Neutrophil (primary cell): ENCODE results near the gene CENPB.

Experiments
- H3K27ac ChIP-seq: fragments of 200-600 bp; sonication (generic); 2 replicates; pipeline ENCODE4 v1.5.1; 2016; ENCODE audit warnings: mild to moderate bottlenecking, moderate library complexity
- H3K27me3 ChIP-seq: fragments of 200-600 bp; sonication (generic); 2 replicates; pipeline ENCODE4 v1.6.0; 2016; ENCODE audit warnings: mild to moderate bottlenecking
- H3K36me3 ChIP-seq: fragments of 200-600 bp; sonication (generic); 2 replicates; pipeline ENCODE4 v1.5.1; 2017
- H3K4me1 ChIP-seq, 2 experiments: fragments of 200-600 bp in 1 of 2; sonication (generic) in 1 of 2; 1 replicate in 1 of 2; 2 replicates in 1 of 2; pipeline versions ENCODE4 v1.5.1 to v1.6.1; 2013 to 2016; ENCODE audit warnings: low read depth in 1 of 2, low read length in 1 of 2, mild to moderate bottlenecking in 1 of 2, moderate library complexity in 1 of 2; ENCODE audit not compliant: control insufficient read depth in 1 of 2, insufficient read depth in 1 of 2
- H3K4me3 ChIP-seq, 2 experiments: fragments of 200-600 bp in 1 of 2; sonication (generic) in 1 of 2; 1 replicate in 1 of 2; 2 replicates in 1 of 2; pipeline ENCODE4 v1.5.1; 2013 to 2016; ENCODE audit warnings: low read depth in 1 of 2, low read length in 1 of 2, mild to moderate bottlenecking in 1 of 2, moderate library complexity in 1 of 2
- H3K9me3 ChIP-seq: fragments of 200-600 bp; sonication (generic); 2 replicates; pipeline ENCODE4 v1.5.1; 2016
- CTCF ChIP-seq: fragments of 200-600 bp; sonication (generic); IDR thresholded peaks from 2 replicates; pipeline ENCODE4 v1.5.1; 2016; ENCODE audit warnings: antibody characterized with exemption

The CENPB gene

GRCh38 chr20:3784216-3784853, 2.2 kb downstream of the CENPB start:
- Histone ChIP-seq H3K27ac (peak overlapping the region; percentile 20), H3K4me3 (no peak overlapping the region)

GRCh38 chr20:3783511-3784195, 2.9 kb downstream of the CENPB start:
- Histone ChIP-seq H3K36me3 (no peaks in the 10 kb centered on the region), H3K4me3 (no peak overlapping the region), H3K27ac (no peak overlapping the region), H3K27me3 (peaks cover 20% of the 10 kb centered on the region), H3K4me1 (peaks cover 40 to 43% of the 10 kb centered on the region in 2 experiments), H3K9me3 (no peaks in the 10 kb centered on the region)
- no peak for TF ChIP-seq CTCF

More at GRCh38 chr20:3784216-3784853, 2.2 kb downstream of the CENPB start:
- no peak for TF ChIP-seq CTCF
- Histone ChIP-seq H3K9me3 (no peaks in the 10 kb centered on the region), H3K27me3 (peaks cover 13% of the 10 kb centered on the region), H3K4me1 (peaks cover 37 to 40% of the 10 kb centered on the region in 2 experiments), H3K36me3 (no peaks in the 10 kb centered on the region)

GRCh38 chr20:3783068-3783489, 3.5 kb downstream of the CENPB start:
- no peaks in the 10 kb centered on the region for H3K9me3 ChIP-seq
- peaks cover 25% of the 10 kb centered on the region for H3K27me3 ChIP-seq
- no peak overlapping the region for H3K27ac ChIP-seq
- H3K4me3 ChIP-seq = no peak overlapping the region
- H3K4me1 ChIP-seq = peaks cover 45 to 46% of the 10 kb centered on the region in 2 experiments
- no peaks in the 10 kb centered on the region for H3K36me3 ChIP-seq
- no peak for TF ChIP-seq CTCF

DNA sequence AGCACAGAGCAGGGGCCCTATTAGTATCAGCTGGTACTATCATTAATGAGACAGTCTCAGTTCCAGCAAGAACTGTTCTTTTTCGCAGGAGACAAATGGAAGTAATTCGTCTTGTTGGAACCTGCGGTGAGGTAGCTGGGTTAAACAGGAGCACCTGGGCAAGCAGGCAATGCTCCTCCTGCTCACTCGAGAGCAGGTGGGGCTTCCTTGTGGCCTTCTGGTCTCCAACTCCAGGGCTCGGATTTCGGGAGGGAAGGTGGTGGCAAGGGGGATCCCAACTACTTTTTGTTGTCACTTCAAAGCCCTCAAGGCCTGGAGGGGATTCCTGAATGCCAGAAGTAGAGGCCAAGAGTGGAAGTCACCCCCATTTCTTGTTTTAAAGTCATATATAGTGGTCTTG, 3.9 kb downstream of the CENPB start:
- TF ChIP-seq CTCF = no peak
- peaks cover 30% of the 10 kb centered on the region for H3K27me3 ChIP-seq
- no peak overlapping the region for H3K27ac ChIP-seq
- H3K9me3 ChIP-seq = no peaks in the 10 kb centered on the region
- H3K36me3 ChIP-seq = no peaks in the 10 kb centered on the region
- H3K4me3 ChIP-seq = no peak overlapping the region
- peaks cover 49% of the 10 kb centered on the region in 2 experiments for H3K4me1 ChIP-seq

DNA sequence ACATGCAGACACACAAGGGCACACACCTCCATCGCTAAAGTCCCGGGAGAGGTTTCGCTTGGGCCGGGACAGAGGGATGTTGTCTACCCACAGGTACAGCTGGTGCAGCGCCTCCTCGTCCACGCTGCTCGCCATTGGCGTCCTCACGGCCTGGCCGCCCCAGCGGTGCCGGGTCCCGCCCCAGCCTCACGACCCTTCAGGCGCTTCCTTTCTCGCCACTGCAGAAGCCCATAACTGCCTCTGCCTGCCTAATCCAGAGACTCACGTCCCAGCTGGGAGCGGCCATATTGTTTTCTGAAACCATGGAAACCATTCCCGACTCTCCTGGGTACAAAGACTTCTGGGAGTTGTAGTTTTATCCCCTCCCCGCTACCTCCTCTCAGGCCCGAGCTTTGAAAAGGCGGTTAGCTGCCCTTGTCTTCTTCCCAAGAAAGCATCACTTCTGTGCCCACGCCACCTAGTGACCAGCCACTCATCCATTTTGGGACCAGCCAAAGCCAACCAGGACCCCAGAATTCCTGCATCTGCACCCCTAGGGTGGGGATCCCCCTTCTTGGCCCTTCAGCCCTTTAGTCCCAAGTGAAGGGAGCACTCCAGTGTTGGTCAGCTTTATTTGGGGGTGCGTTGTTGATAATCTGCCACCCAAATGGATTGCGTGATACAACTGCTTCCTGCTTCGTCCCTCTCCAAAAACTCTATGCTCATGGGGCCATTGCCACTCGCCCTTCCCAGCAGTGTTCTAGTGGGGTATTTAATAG, 5.2 kb downstream of the CENPB start, which contains the start of gene SPEF1:
Gene SPEF1, minus strand, starts transcription at position 296 of the 758 bp plus-strand sequence. Its CDS starts 161 bp downstream, at position 135.
- no peak for TF ChIP-seq CTCF
- H3K27me3 ChIP-seq = peaks cover 30% of the 10 kb centered on the region
- H3K4me3 ChIP-seq = peak within 1 kb of the TSS; percentile 33 to 53
- H3K4me1 ChIP-seq = peaks cover 52 to 54% of the 10 kb centered on the region in 2 experiments
- no peaks in the 10 kb centered on the region for H3K9me3 ChIP-seq
- peak within 1 kb of the TSS; percentile 44 for H3K27ac ChIP-seq
- H3K36me3 ChIP-seq = no peaks in the 10 kb centered on the region
